Endodermal cell (in vitro differentiated cells): ENCODE measurements around the gene WASHC2C. TPM values are rescaled to one million over a fixed set of nuclear protein-coding genes. Genes with fewer than 3 reads are reported as not detected.

Source experiments
- total RNA-seq, 2 donors: library from RNA; stranded (reverse); fragmentation: NEBNext Ultra II Directional in 1 of 2; extraction: Animal tissue kit (Norgen Biotek cat#: 25700) in 1 of 2; gene quantifications; 2 replicates in 1 of 2; 3 replicates in 1 of 2; pipeline ENCODE4 v1.2.1, GENCODE V29; 2021

Gene WASHC2C
- total RNA-seq, 2 donors from 2014 or later: 38.6 to 53.4 TPM

Other genes with a start within 250 kb of the WASHC2C start
- gene ZFAND4, start 54.5 kb upstream of the WASHC2C start, total RNA-seq: 10 to 100 TPM; 13.4 to 16.8 TPM
- gene AGAP4, start 120.2 kb downstream of the WASHC2C start, total RNA-seq: 10 to 100 TPM; 44.2 to 48.3 TPM
- 10 to 100 TPM; 86.3 to 88.5 TPM for gene TIMM23, start 245.2 kb downstream of the WASHC2C start, total RNA-seq